OCI-LY3 (cell line): Measurements from ENCODE around the gene CNTFR.

Experiments
- EZH2phosphoT487 ChIP-seq: fragments of 200-600 bp; shearing (Covaris generic); IDR thresholded peaks from 2 replicates; pipeline ENCODE4 v1.6.1; 2018; ENCODE audit warnings: antibody characterized with exemption, mixed run types, low read depth
- TF ChIP-seq, protein P1 (sequence below): fragments of 200-600, 300-600 bp; sonication (generic); IDR thresholded peaks from 2 replicates; pipeline ENCODE4 v1.5.1; 2014; ENCODE audit warnings: antibody characterized with exemption, low read length, low read depth

GRCh38 chr9:34557426-34558321, 31.9 kb downstream of the CNTFR start:
- TF ChIP-seq, protein P1, sequence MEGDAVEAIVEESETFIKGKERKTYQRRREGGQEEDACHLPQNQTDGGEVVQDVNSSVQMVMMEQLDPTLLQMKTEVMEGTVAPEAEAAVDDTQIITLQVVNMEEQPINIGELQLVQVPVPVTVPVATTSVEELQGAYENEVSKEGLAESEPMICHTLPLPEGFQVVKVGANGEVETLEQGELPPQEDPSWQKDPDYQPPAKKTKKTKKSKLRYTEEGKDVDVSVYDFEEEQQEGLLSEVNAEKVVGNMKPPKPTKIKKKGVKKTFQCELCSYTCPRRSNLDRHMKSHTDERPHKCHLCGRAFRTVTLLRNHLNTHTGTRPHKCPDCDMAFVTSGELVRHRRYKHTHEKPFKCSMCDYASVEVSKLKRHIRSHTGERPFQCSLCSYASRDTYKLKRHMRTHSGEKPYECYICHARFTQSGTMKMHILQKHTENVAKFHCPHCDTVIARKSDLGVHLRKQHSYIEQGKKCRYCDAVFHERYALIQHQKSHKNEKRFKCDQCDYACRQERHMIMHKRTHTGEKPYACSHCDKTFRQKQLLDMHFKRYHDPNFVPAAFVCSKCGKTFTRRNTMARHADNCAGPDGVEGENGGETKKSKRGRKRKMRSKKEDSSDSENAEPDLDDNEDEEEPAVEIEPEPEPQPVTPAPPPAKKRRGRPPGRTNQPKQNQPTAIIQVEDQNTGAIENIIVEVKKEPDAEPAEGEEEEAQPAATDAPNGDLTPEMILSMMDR = no peak
- TF ChIP-seq EZH2phosphoT487 = no peak
